Neuron (in vitro differentiated cells): ENCODE data around the gene BAD.

Source experiments
- H2AFZ ChIP-seq: one replicate; pipeline ENCODE4 v1.6.1; 2013; ENCODE audit warnings: low read depth, mild to moderate bottlenecking, inconsistent platforms, low read length, moderate library complexity
- H3K27me3 ChIP-seq: one replicate; pipeline ENCODE4 v1.6.1; 2013; ENCODE audit warnings: low read length; ENCODE audit not compliant: insufficient read depth
- H3K36me3 ChIP-seq: one replicate; pipeline ENCODE4 v1.6.1; 2013; ENCODE audit warnings: low read length; ENCODE audit not compliant: insufficient read depth
- H3K4me1 ChIP-seq: one replicate; pipeline ENCODE4 v1.6.1; 2013; ENCODE audit warnings: low read length; ENCODE audit not compliant: insufficient read depth
- H3K4me3 ChIP-seq: 2 replicates; pipeline ENCODE4 v1.5.1; 2013; ENCODE audit warnings: mild to moderate bottlenecking, low read length, moderate library complexity
- H3K9me3 ChIP-seq: one replicate; pipeline ENCODE4 v1.6.1; 2013; ENCODE audit warnings: low read length

BAD gene

DNA sequence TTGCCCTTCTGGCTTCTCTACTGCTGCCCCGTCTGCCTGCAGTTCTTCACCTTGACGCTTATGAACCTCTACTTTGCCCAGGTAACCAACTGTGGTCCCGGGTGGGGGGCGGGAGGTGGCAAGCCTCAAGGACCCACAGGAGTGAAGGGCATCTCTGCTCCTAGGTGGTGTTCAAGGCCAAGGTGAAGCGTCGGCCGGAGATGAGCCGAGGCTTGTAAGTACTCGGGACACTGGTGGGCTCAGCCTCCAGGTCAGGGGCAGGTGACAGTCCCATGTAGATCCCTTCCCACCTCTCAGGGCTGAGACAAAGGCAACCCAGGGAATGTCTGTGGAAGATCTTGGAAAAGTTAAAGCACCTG is 2.3 kb upstream of the BAD start:
- peaks cover 18% of the 10 kb centered on the region for H3K4me1 ChIP-seq
- H3K9me3 ChIP-seq = no peaks in the 10 kb centered on the region
- H3K27me3 ChIP-seq = peaks cover 24% of the 10 kb centered on the region
- H2AFZ ChIP-seq = no peak overlapping the region
- H3K36me3 ChIP-seq = peaks cover 7% of the 10 kb centered on the region
- no peak overlapping the region for H3K4me3 ChIP-seq

DNA sequence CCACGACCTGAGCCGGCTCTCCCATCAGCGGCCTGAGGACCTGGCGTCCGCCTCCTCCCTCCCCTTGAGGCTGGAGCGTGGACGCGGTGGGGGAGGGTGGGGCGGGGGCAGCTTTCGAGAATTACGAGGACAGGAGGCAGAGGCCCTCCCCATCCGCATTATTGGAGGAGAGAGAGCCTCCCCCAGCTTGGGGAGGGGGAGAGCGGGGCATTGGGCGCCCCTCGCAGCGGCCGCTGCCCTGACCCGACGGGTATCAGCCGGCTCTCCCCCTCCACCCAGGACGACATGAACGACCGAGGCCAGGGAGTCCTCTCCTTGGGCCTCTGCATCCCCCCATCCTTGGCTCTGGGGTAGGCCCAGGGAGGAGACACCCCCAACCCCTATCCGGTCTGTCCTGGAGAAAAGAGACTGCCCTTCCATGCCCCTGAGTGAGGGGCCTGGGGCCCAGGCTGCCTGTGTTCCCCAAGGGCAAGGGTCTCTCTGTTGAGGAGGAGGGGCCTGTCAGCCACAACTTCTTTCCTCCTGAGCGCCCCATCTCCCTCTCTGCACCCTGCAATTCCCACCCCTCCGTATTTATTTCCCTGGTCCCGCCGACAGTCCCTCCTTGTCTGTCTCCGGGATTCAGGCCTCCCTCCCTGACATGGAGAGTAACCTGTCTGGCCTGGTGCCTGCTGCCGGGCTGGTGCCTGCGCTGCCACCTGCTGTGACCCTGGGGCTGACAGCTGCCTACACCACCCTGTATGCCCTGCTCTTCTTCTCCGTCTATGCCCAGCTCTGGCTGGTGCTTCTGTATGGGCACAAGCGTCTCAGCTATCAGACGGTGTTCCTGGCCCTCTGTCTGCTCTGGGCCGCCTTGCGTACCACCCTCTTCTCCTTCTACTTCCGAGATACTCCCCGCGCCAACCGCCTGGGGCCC is 1.7 kb upstream of the BAD start:
- H2AFZ ChIP-seq = no peak overlapping the region

DNA sequence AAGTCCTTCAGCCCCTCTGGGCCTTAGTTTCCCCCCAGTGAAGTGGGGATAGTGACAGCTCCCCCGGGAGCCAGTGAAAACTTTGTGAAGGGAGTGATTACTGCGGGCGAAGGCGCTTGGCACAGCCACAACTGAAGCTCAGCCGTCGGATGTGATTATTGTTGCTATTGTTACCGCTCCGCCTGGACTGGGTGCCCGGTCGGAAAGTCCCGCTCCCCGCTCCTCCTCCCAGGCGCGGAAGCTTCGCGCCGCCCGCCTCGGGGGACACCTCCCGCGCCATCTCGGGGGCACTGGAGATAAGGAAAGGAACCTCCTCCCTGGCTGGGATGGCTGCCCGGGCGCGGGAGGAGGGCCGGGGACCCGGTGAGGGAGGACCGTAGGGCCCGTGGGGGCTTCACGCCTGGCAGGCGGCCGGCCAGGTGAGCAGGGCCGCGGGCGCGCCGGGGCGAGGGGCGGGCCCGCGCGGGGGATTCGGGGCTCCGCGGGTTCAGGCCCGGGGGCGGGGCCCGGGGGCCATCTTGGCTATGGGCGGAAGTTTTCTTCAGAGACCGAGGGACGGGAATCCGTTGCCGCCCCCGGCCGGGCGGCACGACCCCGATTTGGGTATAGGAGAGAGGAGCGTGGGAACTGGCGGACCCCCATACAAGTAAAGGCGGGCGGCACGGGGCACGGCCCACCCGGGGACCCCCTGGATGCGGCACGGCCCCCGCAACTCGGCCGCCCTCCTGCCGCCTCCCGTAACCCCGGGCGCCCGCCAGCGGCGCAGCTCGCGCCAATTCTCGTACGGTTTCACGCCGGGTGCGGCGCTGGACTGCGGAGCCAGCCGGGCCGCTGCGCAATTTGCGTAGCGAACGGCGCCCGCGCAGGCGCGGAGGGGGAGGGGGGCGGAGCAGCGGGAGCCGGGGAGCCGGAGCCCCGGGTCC is 758 bp upstream of the BAD start, which contains the start of gene GPR137:
TSS of gene GPR137 (plus strand) at position 887 of the 923 bp plus-strand sequence. CDS start 677 bp downstream, outside the sequence.
- H3K27me3 ChIP-seq = peaks cover 9% of the 10 kb centered on the region
- H3K4me1 ChIP-seq = peaks cover 16% of the 10 kb centered on the region
- H3K4me3 ChIP-seq = peak within 1 kb of the TSS; percentile 97
- H2AFZ ChIP-seq = peak within 1 kb of the TSS; percentile 67
- no peaks in the 10 kb centered on the region for H3K9me3 ChIP-seq
- H3K36me3 ChIP-seq = peaks cover 7% of the 10 kb centered on the region

More for the DNA sequence above, 1.7 kb upstream of the BAD start:
- Histone ChIP-seq H3K4me3 (peak overlapping the region; percentile 97), H3K4me1 (peaks cover 16% of the 10 kb centered on the region), H3K36me3 (peaks cover 7% of the 10 kb centered on the region), H3K9me3 (no peaks in the 10 kb centered on the region), H3K27me3 (peaks cover 18% of the 10 kb centered on the region)

DNA sequence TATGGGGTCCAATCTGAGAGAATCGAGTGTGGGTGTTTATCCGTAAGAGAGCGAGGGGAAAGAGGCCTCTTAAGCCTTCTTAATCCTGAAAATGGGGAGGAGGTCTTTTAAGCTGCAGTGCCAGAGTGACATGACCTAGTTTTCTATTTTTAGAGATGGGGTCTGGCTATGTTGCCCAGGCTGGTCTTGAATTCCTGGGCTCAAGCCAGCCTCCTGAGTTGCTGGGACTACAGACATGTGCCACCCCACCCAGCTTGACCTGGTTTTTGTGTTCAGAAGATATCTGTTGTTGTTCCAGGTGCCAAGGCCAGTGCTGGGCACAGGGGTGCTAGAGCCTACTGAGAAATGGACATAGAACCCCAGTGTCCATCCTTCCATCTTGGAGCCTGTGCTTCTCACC is 1.4 kb downstream of the BAD start:
- no peak overlapping the region for H3K4me3 ChIP-seq
- H3K36me3 ChIP-seq = peaks cover 12% of the 10 kb centered on the region
- no peak overlapping the region for H2AFZ ChIP-seq
- no peaks in the 10 kb centered on the region for H3K27me3 ChIP-seq
- peaks cover 16% of the 10 kb centered on the region for H3K4me1 ChIP-seq
- H3K9me3 ChIP-seq = no peaks in the 10 kb centered on the region

DNA sequence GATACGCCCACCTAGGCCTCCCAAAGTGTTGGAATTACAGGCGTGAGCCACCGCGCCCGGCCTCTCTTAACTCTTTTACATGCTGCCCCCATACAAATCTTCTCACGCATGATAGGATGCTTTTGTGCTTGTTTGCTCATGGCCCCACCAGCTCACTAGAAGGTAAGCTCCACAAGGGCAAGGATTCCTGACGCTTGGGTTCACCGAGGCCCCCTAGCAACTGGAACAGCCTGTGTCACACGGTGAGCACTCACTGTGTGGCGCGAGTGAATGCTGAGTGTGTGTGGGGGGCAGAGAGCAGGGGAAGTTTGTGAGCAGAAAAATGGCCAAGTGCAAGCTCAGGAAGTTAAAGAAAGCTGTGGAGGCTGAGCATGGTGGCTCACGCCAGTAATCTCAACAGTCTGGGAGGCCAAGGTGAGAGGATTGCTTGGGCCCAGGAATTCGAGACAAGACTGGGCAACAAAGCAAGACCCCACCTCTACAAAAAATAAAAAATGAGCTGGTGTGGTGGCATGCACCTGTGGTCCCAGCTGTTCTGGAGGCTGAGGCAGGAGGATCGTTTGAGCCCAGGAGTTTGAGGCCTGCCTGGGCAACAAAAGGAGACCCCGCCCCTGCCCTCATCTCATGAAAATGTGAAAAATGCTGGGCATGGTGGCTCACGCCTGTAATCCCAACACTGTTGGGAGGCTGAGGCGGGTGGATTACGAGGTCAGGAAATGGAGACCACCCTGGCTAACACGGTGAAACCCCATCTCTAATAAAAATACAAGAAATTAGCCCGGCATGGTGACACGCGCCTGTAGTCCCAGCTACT is 2.3 kb downstream of the BAD start:
- H3K9me3 ChIP-seq = no peaks in the 10 kb centered on the region
- peaks cover 18% of the 10 kb centered on the region for H3K36me3 ChIP-seq
- H2AFZ ChIP-seq = no peak overlapping the region
- no peaks in the 10 kb centered on the region for H3K27me3 ChIP-seq
- H3K4me1 ChIP-seq = peaks cover 16% of the 10 kb centered on the region
- H3K4me3 ChIP-seq = no peak overlapping the region

DNA sequence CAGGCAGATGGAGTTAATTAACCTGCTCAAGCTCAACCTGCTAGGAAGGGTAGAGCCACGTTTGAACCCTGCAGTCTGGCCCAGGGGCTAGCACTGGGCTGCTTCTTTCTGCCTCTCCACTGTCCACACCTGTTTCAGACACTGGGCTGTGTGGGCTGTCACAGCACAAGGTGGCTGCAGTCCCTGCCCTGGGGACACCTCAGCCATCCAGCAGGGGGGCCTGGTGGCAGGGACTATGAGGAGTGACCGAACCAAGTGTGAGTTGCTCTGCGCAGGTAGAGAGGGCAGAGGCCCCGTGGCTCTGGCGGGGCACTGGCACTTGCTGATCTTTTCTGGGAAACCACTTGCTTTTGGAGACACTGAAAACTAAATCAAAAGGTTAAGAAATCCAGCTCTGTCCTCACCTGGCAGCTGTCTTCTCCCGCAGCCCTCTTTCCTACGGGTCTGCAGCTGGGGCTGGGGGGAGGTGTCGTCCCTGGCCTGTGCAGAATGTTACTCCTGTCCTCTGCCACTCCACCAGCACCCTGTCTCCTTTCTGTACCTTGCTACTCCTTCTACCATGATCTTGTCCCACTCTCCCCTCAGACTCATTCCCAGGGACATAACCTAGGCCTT is 5.8 kb downstream of the BAD start:
- Histone ChIP-seq H3K4me1 (peaks cover 10% of the 10 kb centered on the region), H3K36me3 (peaks cover 30% of the 10 kb centered on the region)

DNA sequence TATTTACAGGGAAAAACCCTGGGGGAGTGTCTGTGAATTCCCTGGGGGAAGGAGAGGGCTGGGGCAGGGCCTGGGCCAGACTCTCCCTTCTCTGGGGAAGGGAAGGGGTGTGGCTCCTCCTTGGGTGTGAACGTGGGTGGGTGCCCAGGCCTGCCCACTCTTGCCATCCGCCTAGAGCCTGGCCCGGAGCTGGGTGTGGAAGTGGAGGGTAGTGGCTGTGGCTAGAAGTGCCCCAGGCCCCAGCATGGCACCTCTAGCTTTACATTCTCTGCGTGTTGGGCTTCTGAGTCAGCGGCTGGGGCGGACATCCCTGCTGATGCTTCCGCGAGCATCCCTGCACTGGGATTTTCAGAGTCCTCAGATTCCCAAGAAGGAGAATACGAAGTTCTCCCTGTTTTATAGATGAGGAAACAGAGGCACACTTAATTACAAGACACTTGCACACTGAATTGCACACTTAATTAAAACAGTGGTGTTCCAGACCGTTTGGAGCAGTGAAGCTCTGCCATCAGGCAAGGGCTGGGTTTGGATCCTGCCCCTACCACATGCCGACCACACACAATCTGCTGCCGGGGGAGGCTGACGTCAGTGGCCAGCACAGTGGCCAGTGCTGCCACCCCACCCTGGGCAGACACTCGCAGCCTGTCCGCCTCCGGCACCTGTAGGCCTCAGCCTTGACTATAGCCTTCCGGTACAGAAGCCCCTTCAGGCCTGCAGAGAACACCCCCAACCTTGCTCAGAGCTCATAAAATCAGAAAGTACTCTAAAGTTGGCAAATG is 7.6 kb downstream of the BAD start:
- H3K27me3 ChIP-seq = no peaks in the 10 kb centered on the region

More for the DNA sequence above, 5.8 kb downstream of the BAD start:
- Histone ChIP-seq H3K27me3 (no peaks in the 10 kb centered on the region), H3K4me3 (no peak overlapping the region), H2AFZ (no peak overlapping the region), H3K9me3 (no peaks in the 10 kb centered on the region)

DNA sequence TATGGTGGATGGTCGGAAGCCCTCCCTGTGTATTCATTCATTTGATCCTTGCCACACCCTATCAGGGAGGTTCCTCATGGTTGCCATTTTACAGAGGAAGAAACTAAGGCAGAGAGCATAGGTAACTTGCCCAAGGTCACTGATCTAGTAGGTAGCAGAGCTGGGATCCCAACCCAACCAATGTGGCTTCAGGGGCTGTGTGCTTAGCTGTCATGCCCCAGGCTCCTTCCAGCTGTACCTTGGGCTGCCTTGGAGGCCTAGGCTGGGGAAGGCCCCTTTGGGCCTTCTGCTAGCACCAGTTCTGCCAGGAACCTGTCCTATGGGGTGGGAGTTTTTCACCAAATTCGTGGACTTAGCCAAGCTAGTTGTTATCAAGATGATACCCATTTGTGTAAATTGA is 8.6 kb downstream of the BAD start:
- Histone ChIP-seq H2AFZ (no peak overlapping the region), H3K36me3 (peaks cover 22% of the 10 kb centered on the region), H3K4me3 (no peak overlapping the region), H3K4me1 (peaks cover 18% of the 10 kb centered on the region), H3K27me3 (no peaks in the 10 kb centered on the region), H3K9me3 (no peaks in the 10 kb centered on the region)

More for the DNA sequence above, 7.6 kb downstream of the BAD start:
- peaks cover 23% of the 10 kb centered on the region for H3K36me3 ChIP-seq
- no peak overlapping the region for H2AFZ ChIP-seq
- no peaks in the 10 kb centered on the region for H3K9me3 ChIP-seq
- H3K4me1 ChIP-seq = peaks cover 14% of the 10 kb centered on the region
- no peak overlapping the region for H3K4me3 ChIP-seq

DNA sequence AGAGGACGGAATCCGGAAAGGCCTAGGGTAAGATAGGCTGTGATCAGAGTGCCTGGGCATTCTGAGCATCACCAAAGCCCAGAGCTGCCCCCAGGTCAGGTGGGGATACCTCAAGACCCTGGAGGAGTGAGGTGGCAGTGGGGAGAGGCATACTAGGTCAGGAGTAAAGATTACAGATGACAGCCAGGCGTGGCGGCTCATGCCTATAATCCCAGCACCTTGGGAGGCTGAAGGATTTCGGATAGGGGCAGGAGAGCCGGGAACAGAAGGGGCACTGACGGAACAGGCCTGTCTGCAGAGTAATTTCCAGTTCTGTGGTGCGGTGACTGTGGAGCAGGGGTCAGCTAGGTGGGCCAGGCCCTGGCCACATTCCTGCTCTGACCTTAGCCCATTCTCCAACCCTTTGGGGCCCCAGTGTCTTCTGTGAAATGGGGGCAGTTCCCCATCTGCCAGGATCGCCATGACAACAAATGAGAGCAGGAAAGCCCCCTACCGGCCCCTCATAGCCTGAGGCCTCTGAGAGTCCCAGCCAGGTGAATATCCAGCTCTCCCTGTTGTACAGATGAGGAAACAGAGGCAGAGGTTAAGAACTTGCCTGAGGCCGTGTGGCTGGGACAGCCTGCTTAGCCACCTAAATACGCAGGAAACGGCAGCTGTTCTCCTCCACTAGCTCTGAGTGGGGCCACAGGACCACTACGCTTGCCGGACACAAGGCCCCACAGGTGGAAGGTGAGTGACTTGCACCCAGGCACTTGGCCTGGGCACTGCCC is 9.2 kb downstream of the BAD start:
- H3K36me3 ChIP-seq = peaks cover 22% of the 10 kb centered on the region
- no peaks in the 10 kb centered on the region for H3K9me3 ChIP-seq
- no peak overlapping the region for H2AFZ ChIP-seq
- peaks cover 21% of the 10 kb centered on the region for H3K4me1 ChIP-seq
- H3K4me3 ChIP-seq = no peak overlapping the region
- no peaks in the 10 kb centered on the region for H3K27me3 ChIP-seq

DNA sequence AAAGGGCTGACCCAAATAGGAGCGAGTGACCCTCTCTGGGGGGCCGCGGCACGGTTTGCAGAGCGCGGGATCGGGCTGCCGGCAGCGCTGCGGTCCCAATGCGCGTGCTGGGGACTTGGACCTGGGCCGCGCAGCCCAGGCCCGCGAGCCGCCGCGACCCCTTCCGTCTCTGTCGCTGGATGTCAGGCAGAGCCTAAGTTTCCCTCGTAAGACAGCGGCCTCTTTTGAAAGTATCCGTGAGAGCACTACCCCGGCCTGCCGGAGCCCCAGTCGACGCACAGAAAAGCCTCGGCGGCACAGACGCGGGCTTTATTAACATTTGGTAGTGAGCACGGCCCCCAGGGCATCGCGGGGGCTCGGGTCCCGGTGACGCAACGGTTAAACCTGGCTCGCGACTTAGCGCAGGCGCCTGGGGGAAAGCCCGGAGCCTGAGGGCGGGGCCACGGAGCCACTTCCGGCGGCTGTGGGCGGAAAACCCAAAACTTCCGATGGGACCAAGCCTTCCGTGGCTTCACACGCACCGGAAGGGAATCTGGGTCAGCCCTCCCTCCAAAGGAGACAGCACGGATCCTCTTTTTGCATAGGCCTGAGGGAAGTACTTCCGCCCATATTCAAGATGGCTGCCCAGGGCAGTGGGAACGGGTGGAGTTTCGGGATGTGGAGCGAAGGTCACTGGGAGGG is 14.8 kb downstream of the BAD start:
- Histone ChIP-seq H2AFZ (peak overlapping the region; percentile 46), H3K36me3 (peaks cover 7% of the 10 kb centered on the region), H3K9me3 (no peaks in the 10 kb centered on the region), H3K4me1 (peaks cover 23% of the 10 kb centered on the region), H3K4me3 (peak overlapping the region; percentile 67), H3K27me3 (no peaks in the 10 kb centered on the region)
